H1 (cell line): ENCODE data around the gene ARTN. TPM values are rescaled to one million over a fixed set of nuclear protein-coding genes. Genes with fewer than 3 reads are reported as not detected.

Experiments
- ASH2L ChIP-seq: fragments of 200-600, 300-600 bp; sonication (generic); IDR thresholded peaks from one replicate; pipeline ENCODE4 v1.7.1; 2017; ENCODE audit warnings: low read length
- CHD2 ChIP-seq: IDR thresholded peaks from 2 replicates; pipeline ENCODE4 v1.6.1; 2012; ENCODE audit warnings: low read length, improper control_type of control experiment
- CREB1 ChIP-seq: IDR thresholded peaks from 2 replicates; pipeline ENCODE4 v1.6.1; 2012; ENCODE audit warnings: inconsistent platforms
- FOSL1 ChIP-seq: IDR thresholded peaks from 2 replicates; pipeline ENCODE4 v1.6.1; 2011; ENCODE audit warnings: mild to moderate bottlenecking, low read depth, low read length, moderate library complexity; ENCODE audit not compliant: insufficient read depth
- KDM1A ChIP-seq: fragments of 200-600, 300-600 bp; sonication (generic); IDR thresholded peaks from 2 replicates; pipeline ENCODE4 v1.7.1; 2016; ENCODE audit warnings: mild to moderate bottlenecking, low read length, borderline replicate concordance
- NRF1 ChIP-seq: IDR thresholded peaks from 2 replicates; pipeline ENCODE4 v1.6.1; 2011; ENCODE audit warnings: mild to moderate bottlenecking, low read depth, low read length, improper control_type of control experiment
- PHF8 ChIP-seq: fragments of 200-600 bp; sonication (generic); conservative IDR thresholded peaks from 2 replicates; pipeline ENCODE4 v1.7.1; 2012; ENCODE audit warnings: low read depth, mild to moderate bottlenecking, inconsistent platforms, low read length, moderate library complexity
- POLR2AphosphoS5 ChIP-seq: IDR thresholded peaks from 2 replicates; pipeline ENCODE4 v1.6.1; 2011; ENCODE audit warnings: low read depth, low read length
- RAD21 ChIP-seq, 2 experiments: IDR thresholded peaks in 1 of 2; conservative IDR thresholded peaks in 1 of 2; 2 replicates each; pipeline ENCODE4 v1.6.1; 2011; ENCODE audit warnings: low read depth in 2 of 2, low read length in 2 of 2, improper control_type of control experiment in 1 of 2, inconsistent platforms in 1 of 2, mild to moderate bottlenecking in 1 of 2, moderate library complexity in 1 of 2
- RFX5 ChIP-seq: IDR thresholded peaks from 2 replicates; pipeline ENCODE4 v1.6.1; 2011; ENCODE audit warnings: low read depth, low read length, improper control_type of control experiment, borderline replicate concordance
- RNF2 ChIP-seq: fragments of 200-900, 300-1000 bp; sonication (generic); IDR thresholded peaks from 2 replicates; pipeline ENCODE4 v1.7.1; 2016; ENCODE audit warnings: borderline replicate concordance, low read depth, mild to moderate bottlenecking, antibody characterized with exemption, low read length; ENCODE audit not compliant: poor library complexity, severe bottlenecking; ENCODE audit errors: missing control alignments
- RXRA ChIP-seq: IDR thresholded peaks from 2 replicates; pipeline ENCODE4 v1.6.1; 2011; ENCODE audit warnings: low read depth, mild to moderate bottlenecking, low read length, moderate library complexity; ENCODE audit not compliant: insufficient read depth
- SIX5 ChIP-seq: IDR thresholded peaks from 2 replicates; pipeline ENCODE4 v1.6.1; 2011; ENCODE audit warnings: mild to moderate bottlenecking, low read depth, low read length
- SP1 ChIP-seq: IDR thresholded peaks from 2 replicates; pipeline ENCODE4 v1.6.1; 2011; ENCODE audit warnings: low read depth, low read length
- SP2 ChIP-seq: IDR thresholded peaks from 2 replicates; pipeline ENCODE4 v1.6.1; 2012; ENCODE audit warnings: mild to moderate bottlenecking, low read length, inconsistent platforms
- TAF1 ChIP-seq: IDR thresholded peaks from 2 replicates; pipeline ENCODE4 v1.6.1; 2011; ENCODE audit warnings: mild to moderate bottlenecking, low read depth, low read length
- TBP ChIP-seq: IDR thresholded peaks from 2 replicates; pipeline ENCODE4 v1.6.1; 2011; ENCODE audit warnings: low read depth, low read length, improper control_type of control experiment
- TCF12 ChIP-seq: IDR thresholded peaks from 2 replicates; pipeline ENCODE4 v1.6.1; 2011; ENCODE audit warnings: low read depth, mild to moderate bottlenecking, low read length
- polyA plus RNA-seq, 7 experiments: library from polyadenylated mRNA; depleted of rRNA in 3 of 7; stranded (reverse) in 5 of 7; unstranded in 2 of 7; fragments of >200 nt in 5 of 7; fragments of 200-250 nt in 2 of 7; gene quantifications; 1 replicate in 5 of 7; 2 replicates in 1 of 7; 4 replicates in 1 of 7; pipeline versions ENCODE4 v1.2.1 to v1.2.3, GENCODE V29; 2011 to 2013; ENCODE audit warnings: missing spikeins in 2 of 7, mixed read lengths in 2 of 7
- total RNA-seq: library from RNA; stranded (reverse); fragmentation: NEBNext Ultra II Directional; extraction: Animal tissue kit (Norgen Biotek cat#: 25700); gene quantifications from 2 replicates; pipeline ENCODE4 v1.2.1, GENCODE V29; 2021

The ARTN gene
- total and polyA plus RNA-seq, 2 of the 8 experiments (the other 6 are each of a cell fraction or from before 2014, with no cell fraction given), result 13.5 to 22.7 TPM

DNA sequence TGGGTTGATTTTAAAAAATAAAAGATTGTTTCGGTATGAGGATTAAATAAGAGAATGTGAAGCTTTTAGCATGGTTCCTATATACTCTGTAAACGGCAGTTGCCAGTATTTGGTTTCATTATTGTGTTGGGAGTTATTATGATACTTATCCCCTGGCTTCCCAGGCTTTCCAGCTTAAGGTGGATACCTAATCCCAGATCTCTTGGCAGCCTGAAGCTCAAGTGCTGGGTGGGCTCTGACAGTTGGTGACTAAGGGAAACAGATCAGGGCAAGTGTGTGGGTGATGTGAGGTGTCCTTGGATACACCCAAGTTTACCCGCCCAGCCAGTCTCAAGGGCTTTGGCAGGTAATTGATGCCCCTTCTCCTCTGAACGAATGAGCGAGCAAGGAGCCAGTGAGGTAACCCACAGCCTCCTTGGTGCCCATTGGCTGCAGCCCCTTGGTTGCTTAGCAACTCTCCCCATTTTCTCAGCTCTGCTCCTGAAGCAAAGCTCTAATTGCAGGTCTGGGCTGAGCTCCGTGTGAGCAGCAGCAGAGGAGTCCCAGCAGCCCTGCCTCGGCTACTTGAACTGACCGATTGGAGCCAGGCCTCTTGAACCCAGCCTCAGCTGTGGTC, 19.2 kb downstream of the ARTN start (continued):
- TF ChIP-seq SP1 (no peak), RNF2 (no peak), ASH2L (no peak), CHD2 (no peak), SIX5 (no peak), RXRA (no peak), RAD21 (IDR thresholded peaks at IDR 0.05 in 1 of 2, conservative IDR thresholded peaks at IDR 0.05 in 1 of 2; ENCODE audit: low read depth in 2 of 2, low read length in 2 of 2) (no peak), PHF8 (no peak), KDM1A (no peak), CREB1 (no peak), POLR2AphosphoS5 (no peak), TBP (0 out of 2 replicates have a peak, but pooled peaks have one; percentile 18), NRF1 (no peak), TAF1 (0 out of 2 replicates have a peak, but pooled peaks have one; percentile 39), TCF12 (no peak), RFX5 (peak; percentile 73), SP2 (no peak), FOSL1 (no peak)
